ENCODE data around the gene SLC15A1.
"Not testable (repeated sequence)": the region's sequence is repeated elsewhere in the genome, so short reads cannot be mapped to it uniquely, and the experiment has no call there.

SLC15A1 gene

DNA sequence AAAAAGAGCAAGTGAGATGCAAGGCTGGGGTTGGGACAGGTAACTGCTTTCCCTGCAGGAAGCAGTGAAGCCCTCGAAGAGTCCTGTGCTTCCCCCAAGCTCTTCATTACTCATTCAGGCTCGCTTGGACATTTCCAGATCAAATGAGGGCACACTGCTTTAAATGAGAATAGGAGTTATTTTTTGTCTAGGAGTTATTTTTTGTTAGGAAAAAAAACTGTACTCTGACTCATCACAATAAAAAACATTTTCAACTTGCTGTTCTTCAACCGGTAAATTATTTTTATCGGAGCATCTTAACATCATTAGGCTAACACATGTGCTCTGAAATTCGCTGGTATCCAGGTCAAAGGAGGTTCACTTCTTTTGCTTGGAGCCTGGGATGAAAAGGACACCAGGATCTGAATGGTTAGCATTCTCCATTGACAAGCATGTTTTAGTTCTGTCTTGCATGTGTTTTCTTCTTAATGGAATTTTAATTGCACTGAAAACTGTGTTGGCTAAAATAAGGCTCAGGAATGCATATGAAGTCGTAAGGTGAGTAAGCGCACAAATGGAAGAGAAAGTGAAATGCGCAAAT is 94.9 kb downstream of the SLC15A1 start:
- ATAC-seq (no peak), DNase-seq (no peak)

DNA sequence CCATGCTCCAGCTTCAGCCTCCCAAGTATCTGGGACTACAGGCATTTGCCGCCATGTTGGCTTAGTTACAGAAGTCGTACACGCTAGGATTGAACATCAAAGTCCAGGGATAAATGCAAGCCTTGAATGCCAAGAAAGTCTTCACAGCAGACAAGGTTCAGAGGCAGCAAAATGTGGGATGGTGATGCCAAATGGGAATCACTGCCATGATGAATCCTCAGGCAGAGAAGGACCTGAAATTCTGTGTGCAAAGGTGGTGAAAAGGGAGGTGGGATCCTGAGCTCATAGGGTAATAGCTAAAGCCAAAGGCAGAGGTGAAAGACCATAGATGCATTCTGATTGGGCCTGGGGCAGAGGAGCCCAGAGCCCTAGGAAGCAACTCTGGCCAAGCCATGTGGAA is 96.2 kb downstream of the SLC15A1 start:
- no peak for DNase-seq
- no peak for ATAC-seq

DNA sequence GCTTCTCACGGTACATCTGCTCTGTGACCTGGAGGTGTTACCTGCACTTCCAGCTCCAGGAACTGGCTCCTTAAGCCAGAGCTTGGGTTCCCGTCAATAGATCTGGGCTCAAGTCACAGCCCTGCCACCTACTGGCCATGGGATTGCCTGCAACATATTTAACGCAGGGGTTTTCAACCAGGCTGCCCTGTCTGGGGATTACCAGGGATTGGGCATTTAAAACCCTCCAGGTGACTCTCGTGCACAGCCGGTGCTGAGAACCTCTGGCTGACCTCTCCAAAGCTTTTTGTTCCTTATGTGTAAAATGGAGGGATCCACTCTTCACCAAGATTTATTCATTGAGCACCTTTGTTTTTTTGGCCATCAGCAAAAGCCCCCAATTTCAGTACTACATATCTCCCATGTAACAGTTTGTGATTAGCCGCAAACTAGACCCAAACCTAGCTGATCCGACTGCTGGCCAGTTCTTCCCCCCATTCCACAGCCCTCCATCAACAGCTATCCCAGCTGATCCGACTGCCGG is 98.9 kb downstream of the SLC15A1 start:
- DNase-seq (peak; percentile 80), ATAC-seq (peak; percentile 94)

DNA sequence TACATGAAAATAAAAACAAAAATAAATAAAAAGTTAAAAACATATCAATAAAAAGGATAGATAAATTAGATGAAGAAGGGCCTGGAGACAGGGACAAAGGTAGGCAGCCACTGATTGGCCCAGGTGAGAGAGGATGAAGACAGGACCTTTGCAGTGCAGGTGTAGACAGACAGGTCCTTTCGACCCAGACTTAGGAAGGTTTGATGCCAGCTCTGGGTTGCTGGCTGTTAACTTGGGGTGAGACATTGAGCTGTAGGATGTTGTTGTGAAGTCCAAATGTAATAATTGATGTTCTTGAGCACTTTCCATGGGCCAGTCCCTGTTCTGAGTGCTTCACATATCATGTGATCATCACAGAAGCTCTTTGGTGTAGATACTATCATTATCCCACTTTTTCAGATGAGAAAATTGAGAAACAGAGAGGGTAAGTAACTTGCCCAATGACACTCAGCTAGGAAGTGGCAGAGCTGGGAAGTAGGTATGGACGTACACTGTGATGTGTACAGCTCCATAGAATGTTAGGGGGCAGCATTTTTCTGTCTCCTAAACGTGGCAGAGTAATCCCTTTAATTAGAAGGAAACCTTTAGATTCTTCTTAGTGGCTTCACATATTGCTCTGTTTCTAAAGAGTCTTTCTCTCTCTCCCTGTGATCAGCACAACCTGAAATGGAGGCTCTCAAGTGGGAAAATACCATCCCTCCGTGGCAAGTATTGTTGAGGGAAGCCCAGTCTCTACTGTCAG is 99.6 kb downstream of the SLC15A1 start:
- DNase-seq (no peak), ATAC-seq (no peak)

DNA sequence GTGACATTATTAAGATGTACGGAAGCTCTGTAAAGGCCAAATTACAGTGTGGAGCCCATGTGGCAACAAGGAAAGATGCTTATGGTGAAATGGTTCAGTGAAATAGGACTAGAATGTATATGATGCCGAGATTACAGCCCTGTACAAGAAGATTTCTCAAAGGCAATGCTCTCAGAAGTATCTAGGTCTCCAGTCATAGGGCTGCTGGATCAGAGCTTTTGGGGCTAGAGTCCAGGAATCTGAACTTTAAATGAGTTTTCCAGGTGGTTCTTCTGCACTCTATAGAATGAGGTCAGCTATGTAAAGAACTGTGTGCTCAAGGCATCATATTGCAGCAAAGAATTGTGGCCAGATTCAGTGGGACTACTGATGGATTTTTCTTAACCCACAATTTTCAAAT is 100.2 kb downstream of the SLC15A1 start:
- DNase-seq = no peak
- no peak for ATAC-seq

- no peak for ATAC-seq
Measured at GRCh38 chr13:98651744-98652143, 100.7 kb downstream of the SLC15A1 start.

GRCh38 chr13:98650396-98651107 is 101.9 kb downstream of the SLC15A1 start:
- no peak for DNase-seq
- no peak for ATAC-seq

More at GRCh38 chr13:98651744-98652143, 100.7 kb downstream of the SLC15A1 start:
- no peak for DNase-seq

DNA sequence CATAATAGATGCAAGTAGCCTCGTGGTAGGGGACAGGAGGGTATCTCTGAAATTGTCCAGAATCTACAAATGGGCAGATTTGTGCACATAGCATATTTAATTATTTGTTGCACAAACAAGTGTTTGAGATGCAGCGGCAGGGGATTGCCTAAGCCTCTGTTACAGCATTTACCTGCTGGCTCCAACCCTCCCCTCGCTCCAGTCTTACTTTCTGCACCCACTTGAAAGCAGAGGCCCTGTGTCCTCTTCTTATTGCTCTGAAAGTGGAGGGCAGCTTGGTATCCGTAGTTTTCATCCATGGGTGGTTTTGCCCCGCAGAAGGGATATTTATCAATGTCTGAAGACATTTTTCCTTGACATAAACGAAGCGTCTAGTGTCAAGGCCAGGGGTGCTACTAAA is 102.6 kb downstream of the SLC15A1 start:
- ATAC-seq (no peak), DNase-seq (no peak)

DNA sequence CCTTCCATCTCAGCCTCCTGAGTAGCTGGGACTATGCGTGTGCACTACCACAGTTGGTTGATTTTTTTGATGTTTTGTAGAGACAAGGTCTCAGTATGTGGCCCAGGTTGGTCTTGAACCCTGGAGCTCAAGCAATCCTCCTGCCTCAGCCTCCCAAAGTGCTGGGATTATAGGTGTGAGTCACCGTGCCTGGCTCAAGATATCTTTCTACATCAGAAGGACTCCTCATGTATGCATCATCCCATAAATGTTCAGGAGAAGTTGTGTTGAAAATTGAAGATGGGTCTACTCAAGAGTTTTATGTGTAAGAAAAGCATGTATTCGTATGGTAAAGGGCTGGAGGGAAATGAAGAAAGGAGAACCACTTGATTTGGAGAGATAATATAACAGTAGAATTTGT is 103.8 kb downstream of the SLC15A1 start:
- DNase-seq = no peak
- ATAC-seq = no peak

DNA sequence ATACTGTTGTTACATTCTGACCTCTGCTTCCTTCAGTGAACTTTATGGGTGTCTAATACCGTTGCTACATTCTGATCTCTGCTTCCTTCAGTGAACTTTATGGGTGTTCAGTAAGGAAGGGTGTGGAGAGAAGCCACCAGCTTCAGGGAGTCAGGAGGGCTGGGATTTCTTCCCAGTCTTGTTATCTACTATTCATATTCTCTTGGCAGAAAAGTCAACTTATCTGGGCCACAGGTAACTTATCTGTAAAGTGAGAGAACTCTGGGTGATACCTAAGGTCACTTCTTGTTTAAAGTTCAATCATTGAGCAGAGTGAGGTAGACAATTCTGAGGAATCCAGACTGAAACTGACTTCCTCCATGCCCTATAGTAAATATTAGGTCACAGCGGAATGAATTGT is 104.3 kb downstream of the SLC15A1 start:
- no peak for DNase-seq
- no peak for ATAC-seq

GRCh38 chr13:98647121-98647520 is 105.4 kb downstream of the SLC15A1 start:
- ATAC-seq (no peak), DNase-seq (no peak)

DNA sequence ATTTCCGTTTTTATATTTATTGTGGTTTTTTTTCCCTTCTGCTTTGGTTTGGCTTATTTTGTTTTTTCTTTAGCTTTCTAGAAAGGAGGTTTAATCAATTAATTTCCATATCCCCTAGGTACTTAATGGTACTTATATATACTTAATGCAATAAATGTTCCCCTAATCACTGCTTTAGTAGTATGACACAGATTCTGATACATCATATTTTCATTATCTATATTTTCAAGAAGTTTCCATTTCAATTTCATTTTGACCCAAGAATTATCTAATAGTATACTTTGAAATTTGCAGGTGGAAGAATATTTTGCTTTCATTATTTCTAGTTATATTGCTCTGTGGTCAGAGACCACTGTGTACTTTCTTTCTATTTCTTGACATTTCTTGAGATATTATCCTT is 109.0 kb downstream of the SLC15A1 start:
- ATAC-seq = no peak

DNA sequence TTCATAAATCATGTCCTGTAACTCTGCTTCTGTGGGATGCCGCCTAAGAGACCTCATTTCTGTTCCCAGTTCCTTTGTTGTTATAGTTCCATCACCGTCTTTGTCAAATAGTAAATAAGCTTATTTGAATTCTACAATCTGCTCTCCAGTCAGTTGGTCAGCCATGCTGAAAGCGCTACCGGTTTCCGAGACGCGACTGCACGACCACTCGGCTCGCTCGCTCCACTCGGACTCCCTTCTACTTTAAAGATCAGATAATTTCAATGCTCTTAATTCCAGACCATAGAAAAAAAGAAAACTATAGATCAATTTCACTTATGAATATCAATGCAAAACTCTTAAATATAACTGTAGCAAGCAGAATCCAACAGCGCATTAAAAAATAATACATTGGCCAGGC is 111.4 kb downstream of the SLC15A1 start:
- ATAC-seq (no peak), DNase-seq (no peak)

More for the DNA sequence above, 109.0 kb downstream of the SLC15A1 start:
- no peak for DNase-seq

- DNase-seq, ATAC-seq: not testable (repeated sequence)
Measured at GRCh38 chr13:98639785-98640184, 112.7 kb downstream of the SLC15A1 start.

DNA sequence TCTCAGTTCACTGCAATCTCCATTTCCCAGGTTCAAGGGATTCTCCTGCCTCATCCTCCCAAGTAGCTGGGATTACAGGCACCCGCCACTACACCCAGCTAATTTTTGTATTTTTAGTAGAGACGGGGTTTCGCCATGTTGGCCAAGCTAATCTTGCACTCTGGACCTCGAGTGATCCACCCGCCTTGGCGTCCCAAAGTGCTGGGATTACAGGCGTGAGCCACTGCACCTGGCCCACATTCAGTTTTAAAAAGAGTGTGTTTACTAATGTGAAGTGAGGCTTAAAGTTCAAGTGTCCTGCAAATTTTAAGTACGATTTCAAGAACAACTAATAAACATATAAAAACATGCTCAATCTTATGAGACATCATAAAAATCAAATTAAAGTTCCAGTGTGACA is 114.1 kb downstream of the SLC15A1 start:
- ATAC-seq, DNase-seq: not testable (repeated sequence)
